DMS153 treated with DMSO at 0.1 percent for 48 hours (cell line): Measurements from ENCODE around the gene BOD1.
"Not testable (repeated sequence)": the region's sequence is repeated elsewhere in the genome, so short reads cannot be mapped to it uniquely, and the experiment has no call there.

Experiments
- DNase-seq: peaks from one replicate; lab custom pipeline; 2025; ENCODE audit not compliant: unreplicated experiment; lab: John Stamatoyannopoulos, UW

The BOD1 gene

GRCh38 chr5:173620784-173621183 lies 4.3 kb upstream of the BOD1 start:
- no peak for DNase-seq

DNA sequence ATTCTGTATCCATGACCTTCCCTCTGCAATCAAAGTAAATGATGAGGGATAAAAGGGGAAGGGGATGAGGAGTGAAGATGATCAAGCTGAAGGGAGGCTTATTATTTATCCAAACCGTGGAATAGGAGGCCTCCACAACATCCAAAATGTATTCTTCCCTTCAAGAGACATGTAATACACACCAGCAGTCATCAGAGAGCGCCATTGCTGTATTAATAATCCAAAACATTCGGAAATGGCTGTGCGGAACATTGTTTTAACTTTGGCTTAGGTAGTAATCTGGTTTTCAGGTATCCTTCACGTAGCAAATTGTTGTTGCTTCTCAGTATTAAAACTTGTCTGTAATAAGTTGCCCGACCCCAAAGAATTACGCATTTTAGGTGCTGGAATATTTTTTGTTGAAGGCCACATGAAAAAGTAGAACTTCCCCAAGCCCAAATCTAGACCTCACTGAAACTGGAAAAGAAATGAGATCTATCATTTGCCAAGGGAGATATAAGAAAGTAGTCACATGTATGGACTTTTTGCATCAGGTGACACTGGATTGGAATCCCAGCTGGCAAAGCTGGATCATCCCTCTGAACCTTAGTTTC lies 2.6 kb upstream of the BOD1 start:
- peak; percentile 37 for DNase-seq

DNA sequence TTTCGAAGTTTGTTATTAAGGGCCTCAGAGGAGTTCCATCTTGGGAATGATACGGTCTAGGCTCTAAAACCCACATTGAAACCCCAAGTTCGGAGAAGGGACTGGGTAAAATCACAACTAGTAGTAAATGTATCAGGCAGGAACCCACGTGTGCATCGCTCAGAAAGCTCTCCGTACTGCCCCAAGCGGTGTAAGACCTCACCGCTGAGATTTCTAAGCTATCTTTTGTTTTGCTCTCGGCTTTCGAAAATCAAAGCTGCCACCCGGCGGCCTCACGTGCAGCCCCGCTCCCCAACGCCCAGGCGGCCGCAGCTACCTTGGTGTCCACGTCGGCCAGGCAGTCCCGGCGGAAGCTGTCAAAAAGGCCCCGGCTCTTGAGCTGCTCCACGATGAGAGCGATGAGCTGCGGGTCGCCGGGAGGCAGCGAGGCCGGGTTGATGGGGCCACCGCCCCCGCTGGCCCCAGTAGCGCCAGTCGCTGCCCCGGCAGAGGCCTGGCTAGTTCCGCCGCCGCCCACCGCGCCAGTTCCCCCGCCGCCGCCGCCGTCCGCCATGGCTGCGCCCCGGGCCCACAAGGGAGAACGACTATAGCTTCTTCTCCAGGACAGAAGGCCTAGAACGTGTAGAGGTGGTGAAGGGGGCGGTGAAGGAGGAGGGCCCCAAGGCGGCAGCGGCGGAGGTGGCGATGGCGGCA lies 420 bp downstream of the BOD1 start:
- peak; percentile 3 for DNase-seq

DNA sequence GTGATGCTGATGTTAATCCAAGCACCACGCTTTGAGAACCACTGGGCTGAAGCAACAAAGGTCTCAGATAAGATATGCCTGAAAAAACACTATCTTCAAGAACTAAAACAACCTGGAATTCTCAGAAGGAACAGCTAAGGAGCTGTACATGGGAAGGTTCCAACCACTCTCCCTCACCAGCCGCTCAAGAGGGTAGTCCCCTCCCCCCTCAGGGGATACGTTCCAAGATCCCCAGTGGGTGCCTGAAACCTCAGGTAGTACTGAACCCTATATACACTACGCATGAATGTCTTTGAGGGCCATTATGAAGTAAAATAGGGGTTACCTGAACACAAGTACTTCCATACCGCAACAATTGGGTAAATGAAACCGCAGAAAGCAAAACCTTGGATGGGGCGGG lies 1.9 kb downstream of the BOD1 start:
- DNase-seq: no peak

GRCh38 chr5:173613433-173614159 lies 2.9 kb downstream of the BOD1 start:
- DNase-seq: no peak

- DNase-seq: no peak
These were observed 3.5 kb downstream of the BOD1 start for GRCh38 chr5:173612948-173613347.

GRCh38 chr5:173611706-173612105 lies 4.7 kb downstream of the BOD1 start:
- DNase-seq: no peak

GRCh38 chr5:173604141-173604540 lies 12.3 kb downstream of the BOD1 start:
- DNase-seq: no peak

DNA sequence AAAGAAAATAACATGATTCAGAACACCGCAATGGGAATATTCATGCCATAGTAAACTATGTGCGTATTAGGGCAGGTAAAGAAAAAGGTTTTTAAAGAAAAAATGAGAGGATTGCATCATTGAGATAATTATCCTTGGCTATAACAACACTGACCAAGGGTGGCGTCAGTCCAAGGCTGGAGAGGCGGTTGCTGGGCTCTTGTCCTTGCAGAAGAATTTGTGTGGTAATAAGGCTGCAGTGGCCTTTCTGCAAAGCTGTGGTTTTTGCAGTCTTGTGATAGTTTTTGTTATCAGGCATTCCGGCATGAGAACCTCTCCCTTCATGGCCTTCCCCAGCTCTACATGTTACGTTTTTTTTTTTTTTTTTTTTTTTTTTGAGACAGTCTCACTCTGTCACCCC lies 14.0 kb downstream of the BOD1 start:
- DNase-seq: no peak

DNA sequence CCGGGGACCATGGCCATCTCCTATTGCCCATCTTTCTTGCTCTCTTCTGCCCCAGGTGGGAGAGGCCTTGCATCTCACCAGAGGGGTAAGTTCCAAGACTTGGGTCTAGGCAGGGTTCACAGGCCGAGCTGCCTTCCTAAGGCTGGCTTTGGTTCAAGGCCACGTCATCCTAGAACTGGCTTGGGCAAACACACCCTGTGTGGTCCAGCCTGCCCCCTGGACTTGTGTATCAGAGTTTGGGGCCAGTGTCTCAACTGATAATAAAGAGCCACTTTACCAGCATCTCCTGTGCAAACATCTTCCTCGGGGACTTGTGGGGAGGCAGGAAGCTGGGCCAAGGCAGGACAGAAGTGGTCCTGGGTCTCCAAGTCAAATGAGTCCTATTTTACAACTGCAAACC lies 17.8 kb downstream of the BOD1 start:
- DNase-seq: no peak

- DNase-seq: no peak
These were observed 19.1 kb downstream of the BOD1 start for GRCh38 chr5:173597304-173597703.

GRCh38 chr5:173595841-173596240 lies 20.6 kb downstream of the BOD1 start:
- DNase-seq: no peak

DNA sequence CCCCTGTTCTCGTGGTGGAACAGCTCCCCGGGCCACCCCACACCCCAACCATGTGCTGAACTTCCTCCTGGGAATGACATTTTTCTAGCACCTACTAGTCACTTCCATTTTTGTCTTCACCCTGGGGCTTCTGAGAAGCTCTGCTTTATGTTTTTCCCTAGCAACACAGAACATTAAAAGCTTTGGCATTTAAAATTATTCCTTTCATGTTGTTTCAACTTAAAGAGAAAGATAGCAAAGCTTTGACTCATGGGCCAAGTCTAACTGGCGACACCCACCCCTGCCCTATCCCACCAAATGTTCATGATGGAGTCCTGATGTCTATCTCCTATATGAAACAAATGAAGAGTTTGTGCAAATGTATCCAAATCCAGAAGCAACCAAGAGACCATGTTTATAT lies 22.4 kb downstream of the BOD1 start:
- no peak for DNase-seq

DNA sequence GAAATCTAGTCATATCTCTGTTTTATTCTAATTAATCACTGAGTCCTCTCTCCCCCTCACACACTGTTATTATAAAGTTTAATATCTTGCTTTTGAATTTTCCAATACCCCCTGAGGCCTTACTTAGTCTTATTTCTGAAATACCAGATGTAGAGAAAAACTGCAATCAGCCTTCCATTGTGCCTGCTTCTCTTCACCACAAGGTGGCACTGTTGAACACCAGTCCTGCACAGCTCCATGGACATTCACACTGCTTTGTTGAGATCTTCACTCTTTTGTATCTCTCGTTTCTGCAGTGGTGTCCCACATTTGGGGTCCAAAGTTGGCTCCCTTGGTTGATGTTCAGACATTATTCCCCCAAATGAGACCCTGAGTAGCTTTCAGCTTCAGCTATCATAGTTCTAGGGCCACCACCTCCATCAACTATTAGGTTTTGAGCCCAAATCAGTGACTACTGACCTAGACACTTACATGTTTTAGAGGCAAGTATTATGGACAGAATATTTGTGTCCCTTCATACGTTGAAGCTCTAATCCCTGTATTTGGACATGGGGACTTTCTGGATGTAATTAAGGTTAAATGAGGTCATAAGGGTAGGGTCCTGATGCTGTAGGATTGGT lies 24.3 kb downstream of the BOD1 start:
- no peak for DNase-seq

DNA sequence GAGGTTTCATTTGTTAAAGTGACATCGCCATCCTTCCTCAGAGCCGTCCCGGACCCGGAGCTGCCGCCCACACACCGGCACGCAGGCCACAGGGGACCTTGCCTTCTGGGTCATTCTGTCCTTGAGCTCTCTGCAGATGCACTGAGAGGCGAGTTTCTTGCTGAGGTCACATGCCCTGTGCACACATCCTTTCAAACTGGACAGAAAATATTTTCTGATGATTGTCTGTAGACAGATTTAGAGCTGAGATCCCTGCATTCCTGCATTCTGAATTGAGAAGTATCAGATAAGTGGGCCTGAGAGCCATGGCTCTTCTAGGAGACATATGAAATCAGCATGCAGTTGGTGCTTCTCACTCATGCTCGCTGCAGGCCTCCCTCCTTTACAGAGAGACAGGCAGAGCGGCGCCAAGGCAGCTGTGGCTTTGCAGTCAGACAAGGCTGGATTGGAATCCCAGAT lies 25.4 kb downstream of the BOD1 start:
- no peak for DNase-seq

DNA sequence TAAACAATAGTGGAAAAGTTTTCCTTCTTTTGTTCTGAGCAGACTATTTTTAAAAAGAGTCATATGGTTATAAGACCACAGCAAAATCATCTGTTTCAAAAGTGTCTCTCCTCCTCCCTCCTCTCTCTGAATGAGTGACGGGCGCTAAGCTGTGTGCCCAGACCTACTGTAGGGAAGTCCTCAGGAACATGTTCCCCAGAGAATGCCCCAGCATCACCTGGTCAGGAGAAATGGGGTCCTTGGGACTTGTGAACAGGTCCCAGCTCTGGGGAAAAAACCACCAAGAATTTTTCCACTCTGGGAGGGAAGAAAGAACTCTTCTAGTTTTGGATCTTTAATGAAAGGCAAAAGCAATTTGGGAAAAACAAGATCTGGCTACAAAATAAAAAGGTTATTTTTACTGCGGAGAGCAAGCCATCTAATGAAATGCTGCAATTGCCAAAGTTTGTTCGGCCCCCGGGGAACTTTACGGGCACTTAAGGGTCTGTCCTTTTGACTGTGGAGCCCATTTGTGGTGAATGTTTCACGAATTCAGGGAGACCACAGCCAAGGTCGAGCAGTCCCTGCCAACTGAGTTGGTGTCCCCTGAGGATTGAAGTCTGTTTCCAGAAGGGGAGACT lies 25.9 kb downstream of the BOD1 start:
- DNase-seq: no peak

- DNase-seq: not testable (repeated sequence)
These were observed 30.3 kb downstream of the BOD1 start for GRCh38 chr5:173586133-173586532.

DNA sequence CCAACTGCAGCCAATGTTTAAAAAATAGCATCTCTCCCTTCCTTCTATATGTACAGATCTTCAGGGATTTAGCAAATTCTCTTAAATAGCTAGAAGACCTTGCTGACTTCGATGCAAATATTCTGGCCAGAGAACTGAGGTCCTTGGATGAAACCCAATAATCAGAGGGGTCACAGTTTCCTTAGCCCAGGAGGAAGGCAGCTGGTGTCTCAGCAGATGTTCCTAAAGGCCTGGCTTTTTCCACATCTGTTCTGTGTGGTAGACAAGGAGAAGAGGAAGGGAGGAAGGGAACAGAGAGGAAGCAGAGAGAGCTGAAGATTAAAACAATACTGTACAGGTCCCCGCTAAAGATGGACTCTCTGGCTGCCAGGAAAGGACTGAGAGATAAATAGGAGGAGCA lies 33.1 kb downstream of the BOD1 start:
- no peak for DNase-seq

GRCh38 chr5:173582216-173583111 lies 34.0 kb downstream of the BOD1 start:
- no peak for DNase-seq

DNA sequence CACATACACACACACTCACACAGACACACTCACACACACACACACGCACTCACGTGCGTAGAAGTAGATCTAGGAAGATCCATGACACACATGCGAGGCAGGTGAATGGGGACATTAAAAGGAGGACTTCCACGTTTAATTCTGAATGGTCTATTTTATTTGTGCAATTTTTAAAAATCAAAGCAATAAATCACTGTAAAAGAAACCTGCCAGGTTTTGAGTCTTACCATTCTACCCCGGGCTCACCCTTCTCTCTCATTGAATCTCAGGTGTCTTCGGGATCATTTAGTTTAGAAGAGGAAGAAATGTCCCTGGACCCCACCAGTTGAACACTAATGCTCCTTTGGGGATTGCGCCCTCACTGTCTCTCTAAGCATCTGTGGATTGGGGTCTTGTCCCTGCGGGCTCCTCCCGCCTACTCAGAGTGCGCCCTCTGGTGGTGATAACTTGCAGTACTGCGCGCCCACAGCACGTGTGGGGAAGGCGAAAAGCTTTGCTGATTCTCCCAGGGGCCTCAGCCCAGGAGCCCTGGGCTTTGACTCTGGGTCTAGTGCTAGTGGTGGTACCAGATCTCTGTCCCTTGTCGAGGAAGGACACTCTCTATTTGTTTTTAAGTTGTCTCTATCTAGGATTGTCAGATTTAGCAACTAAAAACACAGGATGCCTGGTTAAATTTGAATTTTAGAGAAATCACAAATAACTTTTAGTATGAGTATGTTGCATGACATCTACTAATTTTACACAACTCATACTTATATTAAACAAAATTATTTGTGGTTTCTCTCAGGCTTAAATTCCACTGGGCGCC lies 34.8 kb downstream of the BOD1 start:
- no peak for DNase-seq
